ENCODE results near the gene TRAF6.

DNA sequence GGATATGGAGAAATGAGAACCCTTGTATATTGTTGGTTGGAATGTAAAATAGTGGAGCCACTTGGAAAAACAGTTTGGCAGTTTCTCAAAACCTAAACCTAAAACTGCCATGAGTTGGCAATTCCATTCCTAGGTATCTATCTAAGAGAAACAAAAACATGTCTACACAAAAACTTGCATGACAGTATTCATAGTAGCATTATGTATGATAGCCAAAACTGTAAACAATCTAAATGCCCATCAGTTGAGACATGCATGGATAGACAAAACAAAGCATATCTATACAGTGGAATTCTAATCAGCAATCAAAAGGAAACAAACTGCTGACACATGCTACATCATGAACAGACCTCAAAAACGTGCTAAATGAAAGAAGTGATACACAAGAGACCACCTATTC, 34.9 kb downstream of the TRAF6 start:
- TF ChIP-seq, protein P1, sequence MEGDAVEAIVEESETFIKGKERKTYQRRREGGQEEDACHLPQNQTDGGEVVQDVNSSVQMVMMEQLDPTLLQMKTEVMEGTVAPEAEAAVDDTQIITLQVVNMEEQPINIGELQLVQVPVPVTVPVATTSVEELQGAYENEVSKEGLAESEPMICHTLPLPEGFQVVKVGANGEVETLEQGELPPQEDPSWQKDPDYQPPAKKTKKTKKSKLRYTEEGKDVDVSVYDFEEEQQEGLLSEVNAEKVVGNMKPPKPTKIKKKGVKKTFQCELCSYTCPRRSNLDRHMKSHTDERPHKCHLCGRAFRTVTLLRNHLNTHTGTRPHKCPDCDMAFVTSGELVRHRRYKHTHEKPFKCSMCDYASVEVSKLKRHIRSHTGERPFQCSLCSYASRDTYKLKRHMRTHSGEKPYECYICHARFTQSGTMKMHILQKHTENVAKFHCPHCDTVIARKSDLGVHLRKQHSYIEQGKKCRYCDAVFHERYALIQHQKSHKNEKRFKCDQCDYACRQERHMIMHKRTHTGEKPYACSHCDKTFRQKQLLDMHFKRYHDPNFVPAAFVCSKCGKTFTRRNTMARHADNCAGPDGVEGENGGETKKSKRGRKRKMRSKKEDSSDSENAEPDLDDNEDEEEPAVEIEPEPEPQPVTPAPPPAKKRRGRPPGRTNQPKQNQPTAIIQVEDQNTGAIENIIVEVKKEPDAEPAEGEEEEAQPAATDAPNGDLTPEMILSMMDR (IDR thresholded peaks at IDR 0.05; ENCODE audit: low read depth, low read length, missing input control) = no peak
- TF ChIP-seq NR2F2 (IDR thresholded peaks at IDR 0.05) = no peak
- no peak for TF ChIP-seq TAF1 (conservative IDR thresholded peaks at IDR 0.05)
- TF ChIP-seq GABPA (IDR thresholded peaks at IDR 0.05 in 1 of 2, conservative IDR thresholded peaks at IDR 0.05 in 1 of 2) = no peak
- TF ChIP-seq SP1 (IDR thresholded peaks at IDR 0.05) = no peak
- TF ChIP-seq, protein P2, sequence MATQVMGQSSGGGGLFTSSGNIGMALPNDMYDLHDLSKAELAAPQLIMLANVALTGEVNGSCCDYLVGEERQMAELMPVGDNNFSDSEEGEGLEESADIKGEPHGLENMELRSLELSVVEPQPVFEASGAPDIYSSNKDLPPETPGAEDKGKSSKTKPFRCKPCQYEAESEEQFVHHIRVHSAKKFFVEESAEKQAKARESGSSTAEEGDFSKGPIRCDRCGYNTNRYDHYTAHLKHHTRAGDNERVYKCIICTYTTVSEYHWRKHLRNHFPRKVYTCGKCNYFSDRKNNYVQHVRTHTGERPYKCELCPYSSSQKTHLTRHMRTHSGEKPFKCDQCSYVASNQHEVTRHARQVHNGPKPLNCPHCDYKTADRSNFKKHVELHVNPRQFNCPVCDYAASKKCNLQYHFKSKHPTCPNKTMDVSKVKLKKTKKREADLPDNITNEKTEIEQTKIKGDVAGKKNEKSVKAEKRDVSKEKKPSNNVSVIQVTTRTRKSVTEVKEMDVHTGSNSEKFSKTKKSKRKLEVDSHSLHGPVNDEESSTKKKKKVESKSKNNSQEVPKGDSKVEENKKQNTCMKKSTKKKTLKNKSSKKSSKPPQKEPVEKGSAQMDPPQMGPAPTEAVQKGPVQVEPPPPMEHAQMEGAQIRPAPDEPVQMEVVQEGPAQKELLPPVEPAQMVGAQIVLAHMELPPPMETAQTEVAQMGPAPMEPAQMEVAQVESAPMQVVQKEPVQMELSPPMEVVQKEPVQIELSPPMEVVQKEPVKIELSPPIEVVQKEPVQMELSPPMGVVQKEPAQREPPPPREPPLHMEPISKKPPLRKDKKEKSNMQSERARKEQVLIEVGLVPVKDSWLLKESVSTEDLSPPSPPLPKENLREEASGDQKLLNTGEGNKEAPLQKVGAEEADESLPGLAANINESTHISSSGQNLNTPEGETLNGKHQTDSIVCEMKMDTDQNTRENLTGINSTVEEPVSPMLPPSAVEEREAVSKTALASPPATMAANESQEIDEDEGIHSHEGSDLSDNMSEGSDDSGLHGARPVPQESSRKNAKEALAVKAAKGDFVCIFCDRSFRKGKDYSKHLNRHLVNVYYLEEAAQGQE (IDR thresholded peaks at IDR 0.05) = no peak
- TF ChIP-seq, protein P3, sequence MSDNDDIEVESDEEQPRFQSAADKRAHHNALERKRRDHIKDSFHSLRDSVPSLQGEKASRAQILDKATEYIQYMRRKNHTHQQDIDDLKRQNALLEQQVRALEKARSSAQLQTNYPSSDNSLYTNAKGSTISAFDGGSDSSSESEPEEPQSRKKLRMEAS (IDR thresholded peaks at IDR 0.05) = no peak
- TF ChIP-seq RAD21 (IDR thresholded peaks at IDR 0.05) = no peak
- TF ChIP-seq, protein P4, sequence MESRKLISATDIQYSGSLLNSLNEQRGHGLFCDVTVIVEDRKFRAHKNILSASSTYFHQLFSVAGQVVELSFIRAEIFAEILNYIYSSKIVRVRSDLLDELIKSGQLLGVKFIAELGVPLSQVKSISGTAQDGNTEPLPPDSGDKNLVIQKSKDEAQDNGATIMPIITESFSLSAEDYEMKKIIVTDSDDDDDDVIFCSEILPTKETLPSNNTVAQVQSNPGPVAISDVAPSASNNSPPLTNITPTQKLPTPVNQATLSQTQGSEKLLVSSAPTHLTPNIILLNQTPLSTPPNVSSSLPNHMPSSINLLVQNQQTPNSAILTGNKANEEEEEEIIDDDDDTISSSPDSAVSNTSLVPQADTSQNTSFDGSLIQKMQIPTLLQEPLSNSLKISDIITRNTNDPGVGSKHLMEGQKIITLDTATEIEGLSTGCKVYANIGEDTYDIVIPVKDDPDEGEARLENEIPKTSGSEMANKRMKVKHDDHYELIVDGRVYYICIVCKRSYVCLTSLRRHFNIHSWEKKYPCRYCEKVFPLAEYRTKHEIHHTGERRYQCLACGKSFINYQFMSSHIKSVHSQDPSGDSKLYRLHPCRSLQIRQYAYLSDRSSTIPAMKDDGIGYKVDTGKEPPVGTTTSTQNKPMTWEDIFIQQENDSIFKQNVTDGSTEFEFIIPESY (IDR thresholded peaks at IDR 0.05) = no peak
- TF ChIP-seq, protein P5, sequence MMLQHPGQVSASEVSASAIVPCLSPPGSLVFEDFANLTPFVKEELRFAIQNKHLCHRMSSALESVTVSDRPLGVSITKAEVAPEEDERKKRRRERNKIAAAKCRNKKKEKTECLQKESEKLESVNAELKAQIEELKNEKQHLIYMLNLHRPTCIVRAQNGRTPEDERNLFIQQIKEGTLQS (IDR thresholded peaks at IDR 0.05) = no peak
- TF ChIP-seq JUND (IDR thresholded peaks at IDR 0.05) = no peak
